ENCODE results near the gene SSBP3. TPM values are rescaled to one million over a fixed set of nuclear protein-coding genes. Genes with fewer than 3 reads are reported as not detected.

SSBP3 gene
- polyA plus RNA-seq, 1 of the 3 experiments (the other 2 are of a cell fraction): 26.2 TPM

DNA sequence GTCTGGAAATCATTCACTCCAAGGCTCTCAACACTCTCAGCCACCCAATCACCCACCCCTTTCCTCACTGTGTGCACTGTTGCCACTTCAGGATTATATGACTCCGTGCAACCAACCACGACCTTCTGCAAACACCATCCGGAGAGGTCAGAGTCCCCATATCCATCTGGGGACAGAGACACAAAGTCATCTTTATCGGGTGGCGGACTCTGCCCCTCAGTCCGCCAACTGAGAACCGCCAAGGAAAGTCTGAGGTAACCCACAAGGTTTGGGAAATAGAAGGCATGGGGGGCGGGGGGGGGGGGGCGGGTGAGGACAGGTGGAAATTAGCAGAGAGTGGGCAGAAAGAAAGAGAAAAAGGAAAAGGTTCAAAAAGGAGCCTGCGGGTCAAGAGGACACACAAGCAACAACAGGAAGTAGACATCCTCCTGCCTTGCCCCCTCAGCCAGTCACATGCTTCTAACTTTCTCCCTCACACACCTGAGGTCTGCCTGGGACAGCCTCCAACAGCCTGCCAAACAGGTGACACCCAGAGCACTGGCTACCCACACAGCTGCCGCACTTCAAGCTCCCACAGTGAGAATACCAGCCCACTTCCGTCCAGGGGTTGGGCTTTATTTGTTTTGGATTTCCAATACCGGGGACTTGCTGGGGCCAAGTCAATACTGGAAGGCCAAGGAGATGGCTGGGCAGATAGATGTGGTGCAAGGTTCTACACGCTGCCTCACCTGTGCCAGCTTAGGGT is 58.1 kb downstream of the SSBP3 start:
- Histone ChIP-seq H3K9ac (no peak overlapping the region), H3F3A (replicated peaks; ENCODE audit: insufficient read depth) (no peaks in the 10 kb centered on the region), H3K9me3 (no peaks in the 10 kb centered on the region), H3K4me3 (ENCODE audit: low read depth in 2 of 2, low read length in 1 of 2) (no peak overlapping the region), H3K79me2 (ENCODE audit: insufficient read depth) (0 out of 2 replicates have a peak, but pooled peaks cover 5% of the 10 kb centered on the region), H3K4me2 (no peak overlapping the region), H3K9me2 (no peaks in the 10 kb centered on the region), H3K4me1 (ENCODE audit: control insufficient read depth in 1 of 2, insufficient read depth in 2 of 2, low read depth in 1 of 2, low read length in 1 of 2) (peaks cover 0 to 14% of the 10 kb centered on the region in 2 experiments; a peak in 1 of 4 replicates), H3K27me3 (ENCODE audit: insufficient read depth) (no peaks in the 10 kb centered on the region), H2AFZ (ENCODE audit: low read depth) (no peak overlapping the region), H4K20me1 (ENCODE audit: insufficient read depth) (peaks cover 16% of the 10 kb centered on the region), H3K27ac (ENCODE audit: low read depth in 2 of 2, low read length in 1 of 2) (no peak overlapping the region), H3K36me3 (replicated peaks in 1 of 2; ENCODE audit: control insufficient read depth in 1 of 2, insufficient read depth in 2 of 2, low read length in 1 of 2) (peaks cover 0 to 3% of the 10 kb centered on the region in 2 experiments)
- TF ChIP-seq TCF12 (IDR thresholded peaks at IDR 0.05) (no peak), YY1 (IDR thresholded peaks at IDR 0.05; ENCODE audit: low read depth) (no peak), CHD2 (IDR thresholded peaks at IDR 0.05; ENCODE audit: low read length, partially characterized antibody) (no peak), MXI1 (IDR thresholded peaks at IDR 0.05; ENCODE audit: low read depth, low read length) (no peak), ELF1 (IDR thresholded peaks at IDR 0.05) (no peak), EZH2phosphoT487 (IDR thresholded peaks at IDR 0.05; ENCODE audit: borderline replicate concordance, low read depth) (no peak)
- TF ChIP-seq, protein P1, sequence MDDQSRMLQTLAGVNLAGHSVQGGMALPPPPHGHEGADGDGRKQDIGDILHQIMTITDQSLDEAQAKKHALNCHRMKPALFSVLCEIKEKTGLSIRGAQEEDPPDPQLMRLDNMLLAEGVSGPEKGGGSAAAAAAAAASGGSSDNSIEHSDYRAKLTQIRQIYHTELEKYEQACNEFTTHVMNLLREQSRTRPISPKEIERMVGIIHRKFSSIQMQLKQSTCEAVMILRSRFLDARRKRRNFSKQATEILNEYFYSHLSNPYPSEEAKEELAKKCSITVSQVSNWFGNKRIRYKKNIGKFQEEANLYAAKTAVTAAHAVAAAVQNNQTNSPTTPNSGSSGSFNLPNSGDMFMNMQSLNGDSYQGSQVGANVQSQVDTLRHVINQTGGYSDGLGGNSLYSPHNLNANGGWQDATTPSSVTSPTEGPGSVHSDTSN (IDR thresholded peaks at IDR 0.05): no peak
- TF ChIP-seq, protein P2, sequence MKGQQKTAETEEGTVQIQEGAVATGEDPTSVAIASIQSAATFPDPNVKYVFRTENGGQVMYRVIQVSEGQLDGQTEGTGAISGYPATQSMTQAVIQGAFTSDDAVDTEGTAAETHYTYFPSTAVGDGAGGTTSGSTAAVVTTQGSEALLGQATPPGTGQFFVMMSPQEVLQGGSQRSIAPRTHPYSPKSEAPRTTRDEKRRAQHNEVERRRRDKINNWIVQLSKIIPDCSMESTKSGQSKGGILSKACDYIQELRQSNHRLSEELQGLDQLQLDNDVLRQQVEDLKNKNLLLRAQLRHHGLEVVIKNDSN (IDR thresholded peaks at IDR 0.05; ENCODE audit: borderline replicate concordance, low read depth): no peak
- 89% methylated on average over 13 of the region's 14 CpGs for WGBS (ENCODE audit: low lambda C conversion rate)
- POLR2A ChIA-PET: no interaction called here
- CTCF ChIA-PET: interaction anchor here (1.1 kb wide), 1 partner anchor 75 kb away, joined by 4 read pairs; no protein-coding TSS in a partner anchor
- DNase-seq: no peak

DNA sequence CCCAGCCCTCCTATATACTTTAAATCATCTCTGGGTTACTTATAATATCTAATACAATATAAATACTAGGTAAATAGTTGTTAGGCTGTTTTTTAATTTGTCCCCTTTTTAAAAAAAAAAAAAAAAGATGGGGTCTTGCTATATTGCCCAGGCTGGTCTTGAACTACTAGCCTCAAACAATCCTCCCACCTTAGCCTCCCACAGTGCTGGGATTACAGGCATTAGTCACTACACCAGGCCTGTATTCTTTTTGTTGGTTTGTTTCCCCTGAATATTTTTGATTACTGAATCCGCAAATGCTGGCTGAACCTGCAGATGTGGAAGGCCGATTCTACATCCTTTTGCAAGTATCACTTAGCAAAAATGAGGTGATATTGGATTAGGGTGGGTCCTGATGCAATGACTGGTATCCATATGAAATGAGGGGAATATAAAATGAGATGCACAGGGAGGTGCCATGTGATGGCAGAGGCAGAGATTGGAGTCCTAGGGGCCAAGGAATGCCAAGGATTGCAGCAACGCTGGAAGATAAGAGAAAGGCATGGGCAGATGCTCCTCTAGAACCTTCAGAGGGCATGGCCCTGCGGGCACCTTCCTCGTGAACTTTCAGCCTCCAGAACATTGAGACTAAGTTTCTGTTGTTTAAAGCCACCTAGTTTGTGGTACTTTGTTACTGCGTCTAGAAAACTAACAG is 58.8 kb downstream of the SSBP3 start:
- no peak overlapping the region for H2AFZ ChIP-seq (ENCODE audit: low read depth)
- DNase-seq: no peak
- peaks cover 8% of the 10 kb centered on the region for H4K20me1 ChIP-seq (ENCODE audit: insufficient read depth)
- peaks cover 0 to 18% of the 10 kb centered on the region in 2 experiments; a peak in 1 of 4 replicates for H3K4me1 ChIP-seq (ENCODE audit: control insufficient read depth in 1 of 2, insufficient read depth in 2 of 2, low read depth in 1 of 2, low read length in 1 of 2)
- H3K79me2 ChIP-seq (ENCODE audit: insufficient read depth): 0 out of 2 replicates have a peak, but pooled peaks cover 4% of the 10 kb centered on the region
- CTCF ChIA-PET: no interaction called here
- no peak overlapping the region for H3K4me2 ChIP-seq
- H3K4me3 ChIP-seq (ENCODE audit: low read depth in 2 of 2, low read length in 1 of 2): no peak overlapping the region
- H3K9me3 ChIP-seq: no peaks in the 10 kb centered on the region
- H3K9me2 ChIP-seq: no peaks in the 10 kb centered on the region
- 95% methylated on average over 6 of the region's 6 CpGs for WGBS (ENCODE audit: low lambda C conversion rate)
- peaks cover 0 to 3% of the 10 kb centered on the region in 2 experiments for H3K36me3 ChIP-seq (replicated peaks in 1 of 2; ENCODE audit: control insufficient read depth in 1 of 2, insufficient read depth in 2 of 2, low read length in 1 of 2)
- no peaks in the 10 kb centered on the region for H3F3A ChIP-seq (replicated peaks; ENCODE audit: insufficient read depth)
- POLR2A ChIA-PET: no interaction called here
- no peak overlapping the region for H3K9ac ChIP-seq
- no peaks in the 10 kb centered on the region for H3K27me3 ChIP-seq (ENCODE audit: insufficient read depth)
- H3K27ac ChIP-seq (ENCODE audit: low read depth in 2 of 2, low read length in 1 of 2): no peak overlapping the region
- TF ChIP-seq GATA2 (CRISPR knock-in tag; IDR thresholded peaks at IDR 0.05): no peak
- TF ChIP-seq, protein P3, sequence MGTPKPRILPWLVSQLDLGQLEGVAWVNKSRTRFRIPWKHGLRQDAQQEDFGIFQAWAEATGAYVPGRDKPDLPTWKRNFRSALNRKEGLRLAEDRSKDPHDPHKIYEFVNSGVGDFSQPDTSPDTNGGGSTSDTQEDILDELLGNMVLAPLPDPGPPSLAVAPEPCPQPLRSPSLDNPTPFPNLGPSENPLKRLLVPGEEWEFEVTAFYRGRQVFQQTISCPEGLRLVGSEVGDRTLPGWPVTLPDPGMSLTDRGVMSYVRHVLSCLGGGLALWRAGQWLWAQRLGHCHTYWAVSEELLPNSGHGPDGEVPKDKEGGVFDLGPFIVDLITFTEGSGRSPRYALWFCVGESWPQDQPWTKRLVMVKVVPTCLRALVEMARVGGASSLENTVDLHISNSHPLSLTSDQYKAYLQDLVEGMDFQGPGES (IDR thresholded peaks at IDR 0.05; ENCODE audit: low read depth, low read length): no peak
- TF ChIP-seq, protein P4, sequence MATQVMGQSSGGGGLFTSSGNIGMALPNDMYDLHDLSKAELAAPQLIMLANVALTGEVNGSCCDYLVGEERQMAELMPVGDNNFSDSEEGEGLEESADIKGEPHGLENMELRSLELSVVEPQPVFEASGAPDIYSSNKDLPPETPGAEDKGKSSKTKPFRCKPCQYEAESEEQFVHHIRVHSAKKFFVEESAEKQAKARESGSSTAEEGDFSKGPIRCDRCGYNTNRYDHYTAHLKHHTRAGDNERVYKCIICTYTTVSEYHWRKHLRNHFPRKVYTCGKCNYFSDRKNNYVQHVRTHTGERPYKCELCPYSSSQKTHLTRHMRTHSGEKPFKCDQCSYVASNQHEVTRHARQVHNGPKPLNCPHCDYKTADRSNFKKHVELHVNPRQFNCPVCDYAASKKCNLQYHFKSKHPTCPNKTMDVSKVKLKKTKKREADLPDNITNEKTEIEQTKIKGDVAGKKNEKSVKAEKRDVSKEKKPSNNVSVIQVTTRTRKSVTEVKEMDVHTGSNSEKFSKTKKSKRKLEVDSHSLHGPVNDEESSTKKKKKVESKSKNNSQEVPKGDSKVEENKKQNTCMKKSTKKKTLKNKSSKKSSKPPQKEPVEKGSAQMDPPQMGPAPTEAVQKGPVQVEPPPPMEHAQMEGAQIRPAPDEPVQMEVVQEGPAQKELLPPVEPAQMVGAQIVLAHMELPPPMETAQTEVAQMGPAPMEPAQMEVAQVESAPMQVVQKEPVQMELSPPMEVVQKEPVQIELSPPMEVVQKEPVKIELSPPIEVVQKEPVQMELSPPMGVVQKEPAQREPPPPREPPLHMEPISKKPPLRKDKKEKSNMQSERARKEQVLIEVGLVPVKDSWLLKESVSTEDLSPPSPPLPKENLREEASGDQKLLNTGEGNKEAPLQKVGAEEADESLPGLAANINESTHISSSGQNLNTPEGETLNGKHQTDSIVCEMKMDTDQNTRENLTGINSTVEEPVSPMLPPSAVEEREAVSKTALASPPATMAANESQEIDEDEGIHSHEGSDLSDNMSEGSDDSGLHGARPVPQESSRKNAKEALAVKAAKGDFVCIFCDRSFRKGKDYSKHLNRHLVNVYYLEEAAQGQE (IDR thresholded peaks at IDR 0.05; ENCODE audit: low read depth, low read length): no peak
- TF ChIP-seq GABPA (IDR thresholded peaks at IDR 0.05; ENCODE audit: low read depth): no peak
- no peak for TF ChIP-seq NFIC (IDR thresholded peaks at IDR 0.05; ENCODE audit: borderline replicate concordance)
- TF ChIP-seq ELF1 (IDR thresholded peaks at IDR 0.05): no peak
- TF ChIP-seq, protein P1 (IDR thresholded peaks at IDR 0.05): no peak
- TF ChIP-seq, protein P5, sequence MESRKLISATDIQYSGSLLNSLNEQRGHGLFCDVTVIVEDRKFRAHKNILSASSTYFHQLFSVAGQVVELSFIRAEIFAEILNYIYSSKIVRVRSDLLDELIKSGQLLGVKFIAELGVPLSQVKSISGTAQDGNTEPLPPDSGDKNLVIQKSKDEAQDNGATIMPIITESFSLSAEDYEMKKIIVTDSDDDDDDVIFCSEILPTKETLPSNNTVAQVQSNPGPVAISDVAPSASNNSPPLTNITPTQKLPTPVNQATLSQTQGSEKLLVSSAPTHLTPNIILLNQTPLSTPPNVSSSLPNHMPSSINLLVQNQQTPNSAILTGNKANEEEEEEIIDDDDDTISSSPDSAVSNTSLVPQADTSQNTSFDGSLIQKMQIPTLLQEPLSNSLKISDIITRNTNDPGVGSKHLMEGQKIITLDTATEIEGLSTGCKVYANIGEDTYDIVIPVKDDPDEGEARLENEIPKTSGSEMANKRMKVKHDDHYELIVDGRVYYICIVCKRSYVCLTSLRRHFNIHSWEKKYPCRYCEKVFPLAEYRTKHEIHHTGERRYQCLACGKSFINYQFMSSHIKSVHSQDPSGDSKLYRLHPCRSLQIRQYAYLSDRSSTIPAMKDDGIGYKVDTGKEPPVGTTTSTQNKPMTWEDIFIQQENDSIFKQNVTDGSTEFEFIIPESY (IDR thresholded peaks at IDR 0.05; ENCODE audit: borderline replicate concordance, low read depth): no peak
